Subcutaneous adipose tissue (tissue), 4 donors: ENCODE results near the gene SNX21. TPM values are rescaled to one million over a fixed set of nuclear protein-coding genes. Genes with fewer than 3 reads are reported as not detected.

Experiments
- total RNA-seq, 4 donors: library from RNA; depleted of rRNA; stranded (reverse); fragments of >200 nt; gene quantifications; one replicate each; pipeline ENCODE4 v1.1.0, GENCODE V29; 2016
- TF ChIP-seq, protein P1 (sequence below): fragments of 450-650 bp; IDR thresholded peaks from one replicate; pipeline ENCODE4 v1.5.1; 2016; ENCODE audit warnings: low read depth, mild to moderate bottlenecking, control low read depth, antibody characterized with exemption, moderate library complexity

SNX21 gene
- total RNA-seq, 4 donors from 2014 or later, result 31.6 to 153 (median 90.8) TPM

- TF ChIP-seq, protein P1, sequence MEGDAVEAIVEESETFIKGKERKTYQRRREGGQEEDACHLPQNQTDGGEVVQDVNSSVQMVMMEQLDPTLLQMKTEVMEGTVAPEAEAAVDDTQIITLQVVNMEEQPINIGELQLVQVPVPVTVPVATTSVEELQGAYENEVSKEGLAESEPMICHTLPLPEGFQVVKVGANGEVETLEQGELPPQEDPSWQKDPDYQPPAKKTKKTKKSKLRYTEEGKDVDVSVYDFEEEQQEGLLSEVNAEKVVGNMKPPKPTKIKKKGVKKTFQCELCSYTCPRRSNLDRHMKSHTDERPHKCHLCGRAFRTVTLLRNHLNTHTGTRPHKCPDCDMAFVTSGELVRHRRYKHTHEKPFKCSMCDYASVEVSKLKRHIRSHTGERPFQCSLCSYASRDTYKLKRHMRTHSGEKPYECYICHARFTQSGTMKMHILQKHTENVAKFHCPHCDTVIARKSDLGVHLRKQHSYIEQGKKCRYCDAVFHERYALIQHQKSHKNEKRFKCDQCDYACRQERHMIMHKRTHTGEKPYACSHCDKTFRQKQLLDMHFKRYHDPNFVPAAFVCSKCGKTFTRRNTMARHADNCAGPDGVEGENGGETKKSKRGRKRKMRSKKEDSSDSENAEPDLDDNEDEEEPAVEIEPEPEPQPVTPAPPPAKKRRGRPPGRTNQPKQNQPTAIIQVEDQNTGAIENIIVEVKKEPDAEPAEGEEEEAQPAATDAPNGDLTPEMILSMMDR, result no peak
Observed at GRCh38 chr20:45890077-45890984, 56.7 kb downstream of the SNX21 start.

DNA sequence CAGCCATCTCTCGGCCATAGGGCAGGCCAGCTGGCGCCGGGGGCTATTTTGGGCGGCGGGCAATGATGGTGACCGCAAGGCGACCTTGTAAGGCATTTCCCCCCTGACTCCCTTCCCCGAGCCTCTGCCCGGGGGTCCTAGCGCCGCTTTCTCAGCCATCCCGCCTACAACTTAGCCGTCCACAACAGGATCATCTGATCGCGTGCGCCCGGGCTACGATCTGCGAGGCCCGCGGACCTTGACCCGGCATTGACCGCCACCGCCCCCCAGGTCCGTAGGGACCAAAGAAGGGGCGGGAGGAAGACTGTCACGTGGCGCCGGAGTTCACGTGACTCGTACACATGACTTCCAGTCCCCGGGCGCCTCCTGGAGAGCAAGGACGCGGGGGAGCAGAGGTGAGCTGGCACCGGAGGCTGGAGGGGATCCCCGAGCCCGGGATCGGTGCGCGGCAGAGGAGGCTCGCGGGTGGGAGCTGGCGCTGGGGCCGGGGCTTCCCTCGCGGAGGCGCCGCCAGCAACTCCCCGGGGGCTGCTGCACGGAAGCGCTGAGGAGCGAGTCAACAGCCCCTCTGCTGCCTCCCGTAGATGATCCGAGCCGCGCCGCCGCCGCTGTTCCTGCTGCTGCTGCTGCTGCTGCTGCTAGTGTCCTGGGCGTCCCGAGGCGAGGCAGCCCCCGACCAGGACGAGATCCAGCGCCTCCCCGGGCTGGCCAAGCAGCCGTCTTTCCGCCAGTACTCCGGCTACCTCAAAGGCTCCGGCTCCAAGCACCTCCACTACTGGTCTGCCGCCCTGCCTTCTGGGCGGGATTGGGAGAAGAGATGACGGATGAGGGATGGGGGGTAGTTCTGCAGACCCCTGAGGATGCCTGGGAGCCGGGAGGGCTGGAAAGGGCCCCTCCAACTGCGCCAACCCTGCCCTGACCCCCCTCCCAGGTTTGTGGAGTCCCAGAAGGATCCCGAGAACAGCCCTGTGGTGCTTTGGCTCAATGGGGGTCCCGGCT lies 57.7 kb downstream of the SNX21 start, which contains the start of the genes CTSA and NEURL2:
Gene CTSA (plus strand): TSS at position 351 of the 999 bp plus-strand sequence. CDS start 234 bp downstream, at position 585.
Gene NEURL2 (minus strand): TSS at position 224 of the 999 bp plus-strand sequence. CDS start 217 bp downstream, at position 7.
- TF ChIP-seq, protein P1, result no peak

DNA sequence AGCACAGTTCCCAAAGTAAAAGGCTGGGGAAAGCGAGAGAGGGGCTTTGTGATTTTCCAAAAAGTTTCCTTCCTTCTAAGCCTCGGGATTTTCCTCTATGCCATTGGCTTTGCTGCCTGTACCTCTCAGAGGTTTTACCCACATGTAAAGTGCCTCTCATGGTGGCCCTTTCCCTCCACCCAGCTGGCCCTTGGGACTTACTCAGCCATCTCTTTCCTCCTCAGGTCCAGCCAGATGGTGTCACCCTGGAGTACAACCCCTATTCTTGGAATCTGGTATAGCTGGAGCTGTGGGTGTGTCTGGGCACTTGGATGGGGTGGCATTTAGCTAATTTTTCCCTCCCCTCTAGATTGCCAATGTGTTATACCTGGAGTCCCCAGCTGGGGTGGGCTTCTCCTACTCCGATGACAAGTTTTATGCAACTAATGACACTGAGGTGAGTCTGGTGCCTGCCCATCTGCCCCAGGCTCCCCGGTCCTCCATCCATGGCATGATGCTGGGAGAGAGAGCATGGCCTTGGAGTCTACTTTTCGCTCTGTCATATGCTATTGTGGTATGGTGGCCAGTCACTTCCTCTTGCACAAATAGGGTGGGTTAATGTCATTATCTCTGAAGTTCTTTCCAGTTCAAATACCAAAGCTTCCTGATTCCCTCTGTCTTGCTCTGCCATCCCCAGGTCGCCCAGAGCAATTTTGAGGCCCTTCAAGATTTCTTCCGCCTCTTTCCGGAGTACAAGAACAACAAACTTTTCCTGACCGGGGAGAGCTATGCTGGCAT lies 58.6 kb downstream of the SNX21 start:
- TF ChIP-seq, protein P1, result no peak

Other genes with a start within 250 kb of the SNX21 start
- gene WFDC10A, start 204.1 kb upstream of the SNX21 start, total RNA-seq, result not detected
- gene WFDC9, start 202.5 kb upstream of the SNX21 start, total RNA-seq, result not detected
- not detected for gene WFDC11, start 163.6 kb upstream of the SNX21 start, total RNA-seq
- gene WFDC13, start 131.8 kb upstream of the SNX21 start, total RNA-seq, result not detected
- not detected for gene WFDC10B, start 128.8 kb upstream of the SNX21 start, total RNA-seq
- not detected for gene SPINT4, start 111.5 kb upstream of the SNX21 start, total RNA-seq
- gene WFDC3, start 41.9 kb upstream of the SNX21 start, total RNA-seq, result not detected
- 10 to 100 TPM; 17.0 to 28.1 (median 23.3) TPM for gene DNTTIP1, start 41.8 kb upstream of the SNX21 start, total RNA-seq
- gene UBE2C, start 21.2 kb upstream of the SNX21 start, total RNA-seq, result 1 to 10 TPM in 3 of 4 donors, not detected in 1; 1.3 to 3.1 (median 1.8) TPM
- 1 to 10 TPM in 3 of 4 donors, not detected in 1; 2.3 to 3.1 (median 2.4) TPM for gene TNNC2, start 6.5 kb upstream of the SNX21 start, total RNA-seq
- 10 to 100 TPM; 21.9 to 32.6 (median 27.1) TPM for gene ACOT8, start 23.6 kb downstream of the SNX21 start, total RNA-seq
- 1 to 10 TPM; 2.1 to 4.4 (median 2.7) TPM for gene ZSWIM3, start 23.8 kb downstream of the SNX21 start, total RNA-seq
- gene ZSWIM1, start 47.4 kb downstream of the SNX21 start, total RNA-seq, result 1 to 10 TPM; 5.9 to 7.0 (median 6.7) TPM
- gene SPATA25, start 53.8 kb downstream of the SNX21 start, total RNA-seq, result 10 to 100 TPM in 1 of 4 donors, 1 to 10 TPM in 3; 2.2 to 13.4 (median 2.9) TPM
- gene NEURL2, start 57.4 kb downstream of the SNX21 start, total RNA-seq, result 10 to 100 TPM in 2 of 4 donors, 1 to 10 TPM in 2; 2.3 to 15.1 (median 10.0) TPM
- gene CTSA, start 57.5 kb downstream of the SNX21 start, total RNA-seq, result 100 to 1,000 TPM in 2 of 4 donors, 10 to 100 TPM in 2; 79.1 to 164 (median 109) TPM
- 100 to 1,000 TPM; 135 to 475 (median 261) TPM for gene PLTP, start 78.4 kb downstream of the SNX21 start, total RNA-seq
- gene PCIF1, start 100.9 kb downstream of the SNX21 start, total RNA-seq, result 10 to 100 TPM; 20.7 to 39.2 (median 24.8) TPM
- gene ZNF335, start 138.4 kb downstream of the SNX21 start, total RNA-seq, result 10 to 100 TPM in 3 of 4 donors, 1 to 10 TPM in 1; 9.9 to 21.1 (median 13.7) TPM
- gene MMP9, start 175.1 kb downstream of the SNX21 start, total RNA-seq, result 100 to 1,000 TPM in 1 of 4 donors, 10 to 100 TPM in 1, 1 to 10 TPM in 2; 3.0 to 172 (median 7.5) TPM
- not detected for gene SLC12A5, start 195.4 kb downstream of the SNX21 start, total RNA-seq